ENCODE data around the gene MORC2.

Gene MORC2

DNA sequence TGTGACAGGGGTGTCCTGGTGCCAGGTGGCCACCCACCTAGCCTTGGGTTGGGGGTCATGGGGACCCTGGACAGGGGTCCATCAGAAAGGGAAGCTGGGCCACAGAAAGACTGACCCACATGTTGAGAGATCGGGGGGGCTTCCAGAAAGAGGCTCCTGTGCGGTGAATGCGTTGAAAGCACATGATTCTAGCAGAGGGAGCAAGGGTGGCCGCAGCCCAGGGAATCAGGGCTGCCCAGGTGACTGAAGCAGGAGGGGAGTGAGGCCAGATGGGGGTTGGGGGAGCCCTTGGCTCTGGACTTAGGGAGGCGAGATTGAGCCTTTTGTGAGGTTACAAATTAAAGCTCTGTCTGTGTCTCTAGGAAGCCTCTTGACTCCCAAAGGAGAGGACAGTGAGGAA, 80.7 kb downstream of the MORC2 start:
- no peak for DNase-seq (ENCODE audit: low spot score)

DNA sequence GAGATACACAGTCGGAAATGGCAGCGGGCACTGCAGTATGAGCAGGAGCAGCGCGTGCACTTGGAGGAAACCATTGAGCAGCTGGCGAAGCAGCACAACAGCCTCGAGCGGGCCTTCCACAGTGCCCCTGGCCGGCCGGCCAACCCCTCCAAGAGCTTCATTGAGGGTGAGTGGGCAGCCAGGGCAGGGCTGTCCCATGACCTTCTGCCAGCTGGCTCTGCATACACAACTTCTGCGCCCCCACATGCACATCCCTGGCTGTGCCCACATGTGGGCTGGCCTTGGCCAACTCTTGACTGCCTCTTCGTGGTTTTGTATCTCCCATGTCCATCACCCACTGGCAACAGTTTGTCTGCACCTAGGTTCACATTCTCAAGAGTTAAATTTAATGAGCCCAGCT, 81.1 kb downstream of the MORC2 start:
- DNase-seq (ENCODE audit: low spot score) = no peak

GRCh38 chr22:30885591-30885990, 83.0 kb downstream of the MORC2 start:
- DNase-seq (ENCODE audit: low spot score) = no peak

- DNase-seq (ENCODE audit: low spot score) = no peak
These were observed 83.6 kb downstream of the MORC2 start for GRCh38 chr22:30885001-30885366.

GRCh38 chr22:30884211-30885000, 84.2 kb downstream of the MORC2 start:
- DNase-seq (ENCODE audit: low spot score) = no peak

DNA sequence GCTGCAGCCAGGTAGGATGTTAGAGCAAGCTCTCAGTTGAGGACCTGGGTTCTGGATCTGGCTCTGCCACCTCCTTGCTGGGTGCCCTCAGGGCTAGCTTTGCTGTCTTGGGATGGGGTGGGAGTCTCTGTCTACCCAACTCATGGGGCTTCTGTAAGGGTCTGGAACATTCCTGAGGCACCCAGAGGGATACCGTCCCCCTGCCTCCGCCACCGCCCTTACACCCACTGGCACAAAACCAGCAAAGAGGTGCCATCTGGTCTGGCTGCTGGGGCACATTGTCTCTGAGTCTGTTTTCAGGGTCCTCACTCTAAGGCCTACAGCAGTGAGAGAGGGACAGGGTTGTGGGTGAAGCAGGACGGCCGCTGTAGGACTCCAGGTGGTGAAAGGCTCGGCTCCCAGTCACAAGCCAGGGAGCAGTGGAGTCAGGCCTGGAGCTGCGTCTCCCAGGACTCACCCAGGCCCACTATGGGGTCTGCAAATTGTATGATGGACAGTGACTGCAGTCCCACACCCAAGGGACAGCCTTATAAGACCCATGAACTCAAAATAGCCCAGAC, 84.9 kb downstream of the MORC2 start:
- DNase-seq (ENCODE audit: low spot score) = no peak

DNA sequence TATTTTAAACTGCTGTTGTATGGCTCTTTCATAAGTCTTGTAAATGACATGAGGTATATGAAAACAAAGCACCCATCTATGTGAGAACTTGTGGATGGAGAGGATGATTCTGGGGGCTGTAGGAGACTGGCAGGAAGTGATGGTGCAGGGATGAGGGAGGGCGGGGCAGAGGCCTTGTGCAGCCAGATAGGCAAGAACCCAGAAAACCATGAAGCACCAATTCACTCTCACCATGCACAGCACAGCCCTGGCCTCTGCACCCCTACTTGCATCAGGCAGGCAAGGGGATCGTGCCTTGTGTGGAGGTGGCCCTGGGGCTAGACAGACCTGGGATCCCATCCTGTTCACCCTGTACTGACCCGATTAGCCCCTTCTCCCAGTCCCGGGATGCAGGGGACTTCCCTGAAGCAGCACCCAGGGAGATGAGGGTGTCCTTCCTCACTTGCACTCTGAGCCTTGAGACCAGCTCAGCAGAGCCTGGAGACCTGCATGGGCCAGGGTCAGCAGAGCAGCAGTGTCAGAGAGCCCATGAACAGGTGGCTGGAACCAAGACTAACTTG, 85.5 kb downstream of the MORC2 start:
- no peak for DNase-seq (ENCODE audit: low spot score)

DNA sequence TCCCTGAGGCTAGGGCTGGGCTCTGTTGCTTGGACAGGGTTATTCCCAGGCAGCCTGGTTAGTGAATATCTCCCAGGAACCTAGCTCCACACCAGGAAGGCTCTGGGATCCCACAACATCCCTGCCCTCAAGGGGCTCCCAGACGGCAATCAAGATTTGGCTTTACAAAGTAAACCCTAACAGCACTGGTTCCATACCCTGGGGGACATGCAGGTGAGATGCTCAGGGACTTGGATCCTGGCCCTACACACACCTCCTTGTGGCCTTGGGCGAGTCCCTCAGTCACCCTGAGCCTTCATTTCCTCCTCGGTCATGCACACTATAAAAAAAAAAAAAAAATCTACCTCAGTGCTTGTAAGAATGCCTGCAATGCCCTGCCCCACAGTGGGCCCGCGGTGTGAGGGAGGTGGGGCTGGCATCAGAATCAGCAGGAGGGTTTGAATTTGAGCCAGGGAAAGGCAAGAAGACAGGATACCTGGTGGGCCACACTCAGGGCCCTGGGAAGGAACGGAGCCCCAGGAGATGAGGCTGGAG, 86.3 kb downstream of the MORC2 start:
- no peak for DNase-seq (ENCODE audit: low spot score)

GRCh38 chr22:30881361-30882183, 87.0 kb downstream of the MORC2 start:
- no peak for DNase-seq (ENCODE audit: low spot score)

GRCh38 chr22:30880847-30881246, 87.7 kb downstream of the MORC2 start:
- DNase-seq (ENCODE audit: low spot score) = no peak

DNA sequence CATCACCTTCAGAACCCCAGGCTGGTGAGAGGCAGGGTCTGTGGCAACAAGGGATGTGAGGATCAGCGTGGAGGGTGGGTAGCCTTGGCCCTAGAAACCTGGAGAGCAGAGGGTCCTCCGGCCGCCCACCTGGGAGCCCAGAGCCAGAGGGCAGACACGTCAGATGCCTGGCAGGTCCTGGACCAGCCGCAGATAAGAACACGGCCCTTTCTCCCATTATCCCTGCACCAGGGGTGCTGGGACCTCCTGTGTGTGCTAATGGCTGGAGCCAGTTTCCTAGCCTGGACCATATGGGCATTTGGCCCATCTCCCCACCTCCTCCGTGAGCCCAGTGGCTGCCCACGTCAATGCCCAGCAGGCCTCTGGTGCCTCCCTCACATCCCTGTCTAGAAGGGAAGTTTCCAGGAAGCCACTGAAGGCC, 88.4 kb downstream of the MORC2 start:
- no peak for DNase-seq (ENCODE audit: low spot score)

- no peak for DNase-seq (ENCODE audit: low spot score)
These were observed 89.2 kb downstream of the MORC2 start for GRCh38 chr22:30879415-30879797.

GRCh38 chr22:30878516-30879414, 89.8 kb downstream of the MORC2 start:
- DNase-seq (ENCODE audit: low spot score) = no peak

DNA sequence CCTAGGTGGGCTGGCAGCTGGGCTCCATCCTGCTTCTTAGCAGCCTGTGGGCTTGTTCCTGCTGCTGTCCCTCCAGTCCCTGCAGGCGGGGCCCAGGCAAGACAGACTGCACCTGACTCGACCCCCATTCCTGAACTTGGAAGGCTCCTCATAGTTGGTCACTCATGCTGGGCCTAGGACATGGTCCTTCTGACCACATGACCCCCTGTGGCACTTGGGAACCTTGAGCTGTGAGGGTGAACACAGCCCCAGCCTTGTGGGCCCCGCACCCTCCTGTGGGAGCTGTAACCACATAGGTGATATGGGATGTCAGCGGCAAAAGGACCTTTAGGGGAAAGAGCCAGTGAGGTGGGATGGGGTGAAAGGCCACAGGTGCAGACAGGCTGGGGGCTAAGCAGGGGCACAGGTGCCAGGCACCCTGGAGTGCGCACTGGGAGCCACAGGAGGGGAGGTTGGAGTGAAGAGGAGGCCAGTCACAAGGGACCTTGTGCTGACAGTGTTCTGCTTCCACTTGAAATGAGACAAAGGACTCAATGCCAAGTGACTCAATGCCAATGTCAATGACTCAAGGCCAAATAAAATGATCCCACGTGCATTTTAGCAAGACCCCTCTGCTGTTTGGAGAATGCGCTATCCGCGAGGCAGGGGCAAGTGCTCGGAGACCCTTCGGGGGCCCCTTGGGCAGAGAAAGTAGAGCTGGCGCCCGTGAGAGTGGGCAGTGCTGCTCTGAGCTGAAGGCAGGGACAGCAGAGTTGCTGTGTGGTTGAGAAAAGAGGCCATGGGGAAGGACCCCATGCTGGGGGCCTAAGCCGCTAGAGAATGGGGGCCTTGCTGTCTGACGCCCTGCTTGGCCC, 90.7 kb downstream of the MORC2 start:
- no peak for DNase-seq (ENCODE audit: low spot score)

- no peak for DNase-seq (ENCODE audit: low spot score)
These were observed 91.5 kb downstream of the MORC2 start for GRCh38 chr22:30876915-30877553.

GRCh38 chr22:30876221-30876751, 92.3 kb downstream of the MORC2 start:
- DNase-seq (ENCODE audit: low spot score) = no peak

- no peak for DNase-seq (ENCODE audit: low spot score)
These were observed 92.9 kb downstream of the MORC2 start for GRCh38 chr22:30875481-30876215.
